Endothelial cell of umbilical vein (primary cell): ENCODE results near the gene CFL2. TPM values are rescaled to one million over a fixed set of nuclear protein-coding genes. Genes with fewer than 3 reads are reported as not detected.

Experiments used
- BruUV-seq: library from RNA; stranded (reverse); fragments of 400-500 nt; replicated peaks from 2 replicates; lab custom pipeline; 2021; lab: Mats Ljungman, UMichigan
- CTCF ChIA-PET: fragments of 300-600, 350-600 bp; sonication (Branson Sonifier 250); formaldehyde crosslinking; loops from one replicate; lab custom pipeline; 2021; ENCODE audit warnings: antibody characterized with exemption, inconsistent platforms; lab: Charles Lee
- POLR2A ChIA-PET: fragments of 300-600, 350-600 bp; sonication (Branson Sonifier 250); formaldehyde crosslinking; loops from one replicate; lab custom pipeline; 2021; ENCODE audit warnings: antibody characterized with exemption, inconsistent platforms; lab: Charles Lee
- DNase-seq: peaks from one replicate; pipeline ENCODE4 v3.0.0-alpha.2; 2011; ENCODE audit warnings: low read depth, low spot score
- FAIRE-seq: peaks from 2 replicates; lab custom pipeline; 2011; peaks lifted over from hg19 to GRCh38; lab: Jason Lieb, UNC
- H2AFZ ChIP-seq: 2 replicates; pipeline ENCODE4 v1.6.0; 2012; ENCODE audit warnings: low read depth, low read length, control low read depth, inconsistent platforms
- H3K27ac ChIP-seq: 2 replicates; pipeline ENCODE4 v1.5.1; 2011; ENCODE audit warnings: low read depth, mild to moderate bottlenecking, control low read depth, low read length, moderate library complexity; ENCODE audit not compliant: insufficient read depth
- H3K27me3 ChIP-seq, 2 experiments: 2 replicates each; pipeline versions ENCODE4 v1.6.0 to v1.6.1; 2011; ENCODE audit warnings: low read length in 2 of 2, mixed read lengths in 1 of 2; ENCODE audit not compliant: control insufficient read depth in 2 of 2, insufficient read depth in 2 of 2
- H3K36me3 ChIP-seq, 2 experiments: 2 replicates in 1 of 2; 3 replicates in 1 of 2; pipeline ENCODE4 v1.5.1; 2011; ENCODE audit warnings: low read length in 2 of 2, mild to moderate bottlenecking in 1 of 2, moderate library complexity in 1 of 2; ENCODE audit not compliant: control insufficient read depth in 2 of 2, insufficient read depth in 2 of 2; ENCODE audit errors: extremely low read depth in 1 of 2
- H3K4me1 ChIP-seq: 3 replicates; pipeline ENCODE4 v1.5.1; 2011; ENCODE audit warnings: mild to moderate bottlenecking, low read length; ENCODE audit not compliant: control insufficient read depth, insufficient read depth; ENCODE audit errors: extremely low read depth
- H3K4me2 ChIP-seq: 2 replicates; pipeline ENCODE4 v1.6.1; 2011; ENCODE audit warnings: low read length, control low read depth, mixed read lengths; ENCODE audit not compliant: insufficient read depth
- H3K4me3 ChIP-seq, 3 experiments: fragments of 200-600 bp in 1 of 3; sonication (generic), shearing (Covaris generic) in 1 of 3; replicated peaks in 1 of 3; 2 replicates each; pipeline ENCODE4 v1.5.1; 2011 to 2016; ENCODE audit warnings: control low read depth in 3 of 3, low read length in 3 of 3, mild to moderate bottlenecking in 2 of 3, inconsistent platforms in 1 of 3, low read depth in 1 of 3, moderate library complexity in 1 of 3; ENCODE audit not compliant: insufficient read depth in 1 of 3
- H3K79me2 ChIP-seq: 2 replicates; pipeline ENCODE4 v1.6.0; 2012; ENCODE audit warnings: low read length, inconsistent platforms; ENCODE audit not compliant: control insufficient read depth, insufficient read depth
- H3K9ac ChIP-seq: replicated peaks from 2 replicates; pipeline ENCODE3; 2011; ENCODE audit warnings: low read length, control low read depth; ENCODE audit not compliant: insufficient read depth; ENCODE audit errors: extremely low read depth
- H3K9me1 ChIP-seq: replicated peaks from 3 replicates; pipeline ENCODE4 v1.6.0; 2011; ENCODE audit warnings: mild to moderate bottlenecking, low read length; ENCODE audit not compliant: control insufficient read depth, insufficient read depth; ENCODE audit errors: extremely low read depth
- H3K9me3 ChIP-seq: replicated peaks from 2 replicates; pipeline ENCODE4 v1.5.1; 2012; ENCODE audit warnings: low read length, inconsistent platforms; ENCODE audit not compliant: control insufficient read depth, insufficient read depth
- H4K20me1 ChIP-seq: replicated peaks from 2 replicates; pipeline ENCODE3; 2011; ENCODE audit warnings: mild to moderate bottlenecking, low read length; ENCODE audit not compliant: control insufficient read depth, insufficient read depth; ENCODE audit errors: extremely low read depth
- CTCF ChIP-seq, 2 donors: IDR thresholded peaks; 1 replicate in 1 of 2; 2 replicates in 1 of 2; pipeline ENCODE4 v1.5.1; 2011; ENCODE audit warnings: low read length in 2 of 2, mild to moderate bottlenecking in 2 of 2, moderate library complexity in 2 of 2, control low read depth in 1 of 2, inconsistent platforms in 1 of 2, low read depth in 1 of 2; ENCODE audit not compliant: insufficient read depth in 1 of 2; ENCODE audit errors: extremely low read depth in 1 of 2
- EZH2 ChIP-seq: IDR thresholded peaks from 2 replicates; pipeline ENCODE4 v1.6.1; 2012; ENCODE audit warnings: borderline replicate concordance, low read depth, mild to moderate bottlenecking, moderate library complexity, low read length, inconsistent platforms; ENCODE audit not compliant: severe bottlenecking
- FOS ChIP-seq: IDR thresholded peaks from 2 replicates; pipeline ENCODE4 v1.6.1; 2011; ENCODE audit warnings: mild to moderate bottlenecking, low read length, moderate library complexity, borderline replicate concordance; ENCODE audit not compliant: insufficient read depth
- GATA2 ChIP-seq: IDR thresholded peaks from 2 replicates; pipeline ENCODE4 v1.7.0; 2011; ENCODE audit warnings: low read depth, mild to moderate bottlenecking, moderate library complexity, mixed read lengths, low read length; ENCODE audit not compliant: insufficient read length, insufficient read depth
- JUN ChIP-seq: IDR thresholded peaks from 2 replicates; pipeline ENCODE4 v1.6.1; 2011; ENCODE audit warnings: borderline replicate concordance, low read depth; ENCODE audit not compliant: insufficient read length, insufficient read depth
- MAX ChIP-seq: IDR thresholded peaks from 2 replicates; pipeline ENCODE4 v1.6.1; 2011; ENCODE audit not compliant: insufficient read depth, insufficient read length
- MYC ChIP-seq: IDR thresholded peaks from one replicate; pipeline ENCODE4 v1.6.1; 2011; ENCODE audit warnings: mild to moderate bottlenecking, low read depth, low read length
- POLR2A ChIP-seq: IDR thresholded peaks from 2 replicates; pipeline ENCODE4 v1.6.1; 2012; ENCODE audit warnings: low read depth, mild to moderate bottlenecking, control low read depth, low read length
- POLR2AphosphoS5 ChIP-seq: IDR thresholded peaks from 2 replicates; pipeline ENCODE4 v1.6.1; 2012; ENCODE audit warnings: low read depth, mild to moderate bottlenecking, control low read depth, low read length, moderate library complexity; ENCODE audit not compliant: insufficient read depth
- dilution Hi-C: fragments of 300-500 bp; cut with MboI; formaldehyde crosslinking; loops from one replicate; pipeline ENCODE4 v1.15.0; 2019; ENCODE audit warnings: low sequenced_read_pairs; ENCODE audit not compliant: extremely low pct_ligation_motif_present
- intact Hi-C: fragments of 100-400 bp; cut with micrococcal nuclease; formaldehyde crosslinking; loops from one replicate; pipeline ENCODE4 v1.10.0; 2022
- polyA plus RNA-seq, 4 experiments: library from polyadenylated mRNA; depleted of rRNA in 3 of 4; stranded (reverse) in 3 of 4; unstranded in 1 of 4; fragments of >200 nt; gene quantifications; 2 replicates each; pipeline versions ENCODE4 v1.2.1 to v1.2.3, GENCODE V29; 2011 to 2012; ENCODE audit warnings: missing spikeins in 1 of 4
- total RNA-seq: library from RNA; stranded (reverse); gene quantifications from 2 replicates; pipeline ENCODE4 v1.2.3, GENCODE V29; 2021

CFL2 gene
- total and polyA plus RNA-seq, 2 donors (not counting 3 experiments of a cell fraction or from before 2014, with no cell fraction given), result 42.8 to 98.1 TPM

- Histone ChIP-seq H3K79me2 (no peaks in the 10 kb centered on the region), H3K27me3 (no peaks in the 10 kb centered on the region), H3K9ac (no peak overlapping the region), H3K36me3 (no peaks in the 10 kb centered on the region), H4K20me1 (no peaks in the 10 kb centered on the region), H3K4me2 (no peak overlapping the region), H3K9me1 (no peaks in the 10 kb centered on the region), H3K27ac (no peak overlapping the region), H3K4me3 (no peak overlapping the region), H3K4me1 (no peaks in the 10 kb centered on the region), H3K9me3 (no peaks in the 10 kb centered on the region), H2AFZ (peak overlapping the region; percentile 82)
- TF ChIP-seq GATA2, result no peak
- TF ChIP-seq MYC, result no peak
- TF ChIP-seq EZH2, result no peak
- no peak for TF ChIP-seq FOS
- TF ChIP-seq POLR2A, result no peak
- TF ChIP-seq JUN, result no peak
- no peak for TF ChIP-seq MAX
- no peak for TF ChIP-seq POLR2AphosphoS5
- no peak for TF ChIP-seq CTCF (IDR thresholded peaks at IDR 0.05; ENCODE audit: extremely low read depth in 1 of 2, insufficient read depth in 1 of 2, low read depth in 1 of 2, low read length in 2 of 2)
- intact Hi-C loops (no loop called here), dilution Hi-C loops (no loop called here)
- DNase-seq (peak; percentile 36), FAIRE-seq (no peak)
- BruUV-seq, result no TSS peak
- CTCF ChIA-PET, result interaction anchor here (1.0 to 6.1 kb wide), 2 partner anchors 14 to 37 kb away, joined by 4 to 28 read pairs; no protein-coding TSS in a partner anchor
- POLR2A ChIA-PET, result no interaction called here
These were observed 28.5 kb downstream of the CFL2 start for GRCh38 chr14:34685819-34686428.
